OCI-LY7 (cell line): ENCODE measurements around the gene GSTT2. TPM values are rescaled to one million over a fixed set of nuclear protein-coding genes. Genes with fewer than 3 reads are reported as not detected.
"Not testable (repeated sequence)": the region's sequence is repeated elsewhere in the genome, so short reads cannot be mapped to it uniquely, and the experiment has no call there.

Experiments
- BruUV-seq: library from RNA; stranded (reverse); fragments of 400-500 nt; replicated peaks from 2 replicates; lab custom pipeline; 2021; lab: Mats Ljungman, UMichigan
- CTCF ChIA-PET: fragments of 300-600 bp; sonication (Branson Sonifier 250); formaldehyde crosslinking; loops from one replicate; lab custom pipeline; 2022; ENCODE audit warnings: antibody characterized with exemption; ENCODE audit not compliant: unreplicated experiment; lab: Charles Lee
- POLR2A ChIA-PET: fragments of 300-600 bp; sonication (Branson Sonifier 250); formaldehyde crosslinking; loops from one replicate; lab custom pipeline; 2022; ENCODE audit warnings: antibody characterized with exemption; lab: Charles Lee
- DNase-seq: peaks from one replicate; pipeline ENCODE4 v3.0.0-alpha.2; 2015; ENCODE audit warnings: low spot score
- H2AFZ ChIP-seq: fragments of 200-600 bp; sonication (generic), shearing (Covaris generic); 2 replicates; pipeline ENCODE4 v1.6.1; 2014; ENCODE audit warnings: mild to moderate bottlenecking, antibody characterized with exemption, low read length, moderate library complexity
- H3K27ac ChIP-seq: fragments of 200-600 bp; sonication (generic); 2 replicates; pipeline ENCODE4 v1.5.1; 2014; ENCODE audit warnings: mixed run types, low read depth, mild to moderate bottlenecking, moderate library complexity, low read length, inconsistent platforms; ENCODE audit not compliant: poor library complexity, severe bottlenecking
- H3K36me3 ChIP-seq: fragments of 200-600 bp; sonication (generic); 2 replicates; pipeline ENCODE4 v1.6.1; 2014; ENCODE audit warnings: mild to moderate bottlenecking, antibody characterized with exemption, low read length, moderate library complexity, mixed read lengths; ENCODE audit not compliant: insufficient read depth
- H3K4me1 ChIP-seq: fragments of 200-600 bp; sonication (generic); 2 replicates; pipeline ENCODE4 v1.5.1; 2014; ENCODE audit warnings: mild to moderate bottlenecking, low read length; ENCODE audit not compliant: insufficient read depth, poor library complexity, severe bottlenecking
- H3K4me2 ChIP-seq: fragments of 200-600 bp; sonication (generic); 2 replicates; pipeline ENCODE4 v1.6.1; 2014; ENCODE audit warnings: mild to moderate bottlenecking, low read length
- H3K4me3 ChIP-seq: fragments of 200-600 bp; sonication (generic); 2 replicates; pipeline ENCODE4 v1.5.1; 2014; ENCODE audit warnings: mild to moderate bottlenecking, low read depth, low read length; ENCODE audit not compliant: poor library complexity, severe bottlenecking
- H3K79me2 ChIP-seq: fragments of 200-600 bp; sonication (generic); 2 replicates; pipeline ENCODE4 v1.6.1; 2016; ENCODE audit warnings: low read depth, mild to moderate bottlenecking, low read length, moderate library complexity, mixed read lengths; ENCODE audit not compliant: insufficient read depth
- H3K9me2 ChIP-seq: fragments of 200-600 bp; sonication (generic); 2 replicates; pipeline ENCODE4 v1.6.1; 2016; ENCODE audit warnings: mild to moderate bottlenecking, low read length, mixed read lengths; ENCODE audit not compliant: insufficient read depth
- H3K9me3 ChIP-seq: fragments of 200-600 bp; sonication (generic); 2 replicates; pipeline ENCODE4 v1.6.1; 2014; ENCODE audit warnings: mild to moderate bottlenecking, mixed run types, low read length, mixed read lengths
- H4K20me1 ChIP-seq: fragments of 200-600 bp; sonication (generic); 2 replicates; pipeline ENCODE4 v1.6.1; 2014; ENCODE audit warnings: mild to moderate bottlenecking, antibody characterized with exemption, low read length, moderate library complexity, mixed read lengths; ENCODE audit not compliant: insufficient read depth
- CTCF ChIP-seq: fragments of 200-600 bp; sonication (generic); conservative IDR thresholded peaks from 2 replicates; pipeline ENCODE4 v1.5.1; 2014; ENCODE audit warnings: mild to moderate bottlenecking, antibody characterized with exemption, low read length, moderate library complexity, mixed read lengths
- EZH2phosphoT487 ChIP-seq: fragments of 200-600 bp; sonication (generic); IDR thresholded peaks from 2 replicates; pipeline ENCODE4 v1.6.1; 2018; ENCODE audit warnings: low read depth, borderline replicate concordance, mild to moderate bottlenecking, mixed run types, antibody characterized with exemption, low read length, moderate library complexity, mixed read lengths
- intact Hi-C: fragments of 100-400 bp; cut with micrococcal nuclease; formaldehyde crosslinking; loops from one replicate; pipeline ENCODE4 v1.10.0; 2022; ENCODE audit not compliant: unreplicated experiment
- total RNA-seq, 2 experiments: library from RNA; depleted of rRNA in 1 of 2; stranded (reverse); fragments of >200 nt in 1 of 2; shearing (Covaris generic) in 1 of 2; gene quantifications; 2 replicates each; pipeline ENCODE4 v1.2.3, GENCODE V29; 2014 to 2022

The GSTT2 gene
- total RNA-seq, 2 experiments from 2014 or later, result not detected

- no peak overlapping the region for H3K4me2 ChIP-seq
- no peak overlapping the region for H3K27ac ChIP-seq
- ChIA-PET POLR2A (no interaction called here), CTCF (no interaction called here)
- no peaks in the 10 kb centered on the region for H4K20me1 ChIP-seq
- H3K36me3 ChIP-seq, result no peaks in the 10 kb centered on the region
- intact Hi-C loops, result loop anchor here (10.0 kb wide), 1 partner anchor 260 kb away; the partner anchor contains the start of gene GGT5
- no peaks in the 10 kb centered on the region for H3K9me3 ChIP-seq
- H3K4me3 ChIP-seq, result no peak overlapping the region
- no peaks in the 10 kb centered on the region for H3K4me1 ChIP-seq
- no peak overlapping the region for H2AFZ ChIP-seq
- no peaks in the 10 kb centered on the region for H3K9me2 ChIP-seq
- peak; percentile 70 for TF ChIP-seq CTCF
- no peak for TF ChIP-seq EZH2phosphoT487
- no TSS peak for BruUV-seq
- H3K79me2 ChIP-seq, result no peaks in the 10 kb centered on the region
- DNase-seq, result peak; percentile 64
Measured at GRCh38 chr22:23984430-23984829, 4.5 kb downstream of the GSTT2 start.

DNA sequence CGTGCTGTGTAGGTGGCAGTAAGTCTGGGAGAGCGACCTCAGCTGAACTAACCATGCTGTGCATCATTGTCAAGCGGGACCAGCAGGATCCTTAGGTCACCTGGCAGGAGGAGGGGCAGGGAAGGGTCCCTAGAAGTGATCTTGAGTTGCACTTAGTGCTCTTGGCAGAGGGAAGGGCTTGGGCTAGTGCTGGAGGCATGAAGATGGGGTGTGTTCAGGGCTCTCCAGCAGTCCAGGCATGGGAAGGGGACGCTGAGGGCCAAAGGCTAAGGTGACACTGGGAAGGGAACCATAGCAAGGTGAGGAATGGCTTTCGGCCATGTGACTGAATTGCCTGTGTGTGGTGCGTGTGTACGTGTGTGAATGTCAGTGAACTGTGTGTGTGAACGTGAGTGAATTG is 6.2 kb downstream of the GSTT2 start:
- H3K4me1 ChIP-seq, H3K4me2 ChIP-seq, POLR2A ChIA-PET, H3K27ac ChIP-seq, H3K9me3 ChIP-seq, H3K9me2 ChIP-seq, BruUV-seq, H3K79me2 ChIP-seq, H2AFZ ChIP-seq, H4K20me1 ChIP-seq, CTCF ChIA-PET, DNase-seq, H3K36me3 ChIP-seq, H3K4me3 ChIP-seq: not testable (repeated sequence)
- intact Hi-C loops, result loop anchor here (5.0 to 10.0 kb wide), 2 partner anchors 191 to 259 kb away; partner anchors contain the start of gene GGT5

DNA sequence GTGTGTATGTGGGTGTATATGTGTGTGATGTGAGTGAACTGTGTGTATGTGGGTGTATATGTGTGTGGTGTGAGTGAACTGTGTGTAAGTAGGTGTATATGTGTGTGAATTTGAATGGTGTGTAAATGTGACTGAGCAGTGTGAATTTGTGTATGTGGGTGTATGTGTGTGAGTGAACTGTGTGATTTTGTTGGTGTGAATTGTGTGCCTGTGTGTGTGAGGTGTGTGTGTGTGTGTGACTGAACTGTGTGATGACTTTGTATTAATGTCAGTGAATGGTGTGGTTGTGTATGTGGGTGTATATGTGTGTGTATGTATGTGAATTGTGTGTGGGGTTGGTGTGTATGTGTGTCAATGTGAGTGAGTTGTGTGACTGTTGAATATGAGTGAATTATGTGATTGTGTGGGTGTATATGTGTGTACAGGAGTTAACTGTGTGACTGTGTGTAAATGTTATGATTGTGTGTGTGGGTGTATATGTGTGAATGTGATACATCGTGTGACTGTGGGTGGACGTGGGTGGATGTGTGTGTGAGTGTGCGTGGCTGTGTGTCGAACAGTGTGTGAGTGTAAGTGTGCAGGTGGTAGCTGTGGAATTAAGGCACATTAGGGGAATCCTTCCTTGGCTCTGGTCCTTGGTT is 6.7 kb downstream of the GSTT2 start:
- H2AFZ ChIP-seq, H3K4me1 ChIP-seq, H3K27ac ChIP-seq, H3K36me3 ChIP-seq, H3K9me3 ChIP-seq, H4K20me1 ChIP-seq, POLR2A ChIA-PET, H3K9me2 ChIP-seq, H3K4me2 ChIP-seq, CTCF ChIA-PET, H3K79me2 ChIP-seq, BruUV-seq, H3K4me3 ChIP-seq, DNase-seq: not testable (repeated sequence)
- intact Hi-C loops, result loop anchor here (5.0 to 10.0 kb wide), 2 partner anchors 191 to 258 kb away; partner anchors contain the start of gene GGT5

- H3K27ac ChIP-seq, H3K79me2 ChIP-seq, H3K36me3 ChIP-seq, DNase-seq, H3K9me3 ChIP-seq, POLR2A ChIA-PET, H2AFZ ChIP-seq, H3K9me2 ChIP-seq, BruUV-seq, H4K20me1 ChIP-seq, H3K4me3 ChIP-seq, H3K4me2 ChIP-seq, H3K4me1 ChIP-seq, CTCF ChIA-PET: not testable (repeated sequence)
- intact Hi-C loops, result loop anchor here (5.0 to 10.0 kb wide), 3 partner anchors 37 to 255 kb away; partner anchors contain the start of gene GGT5
Measured at GRCh38 chr22:23989583-23990244, 9.8 kb downstream of the GSTT2 start.

DNA sequence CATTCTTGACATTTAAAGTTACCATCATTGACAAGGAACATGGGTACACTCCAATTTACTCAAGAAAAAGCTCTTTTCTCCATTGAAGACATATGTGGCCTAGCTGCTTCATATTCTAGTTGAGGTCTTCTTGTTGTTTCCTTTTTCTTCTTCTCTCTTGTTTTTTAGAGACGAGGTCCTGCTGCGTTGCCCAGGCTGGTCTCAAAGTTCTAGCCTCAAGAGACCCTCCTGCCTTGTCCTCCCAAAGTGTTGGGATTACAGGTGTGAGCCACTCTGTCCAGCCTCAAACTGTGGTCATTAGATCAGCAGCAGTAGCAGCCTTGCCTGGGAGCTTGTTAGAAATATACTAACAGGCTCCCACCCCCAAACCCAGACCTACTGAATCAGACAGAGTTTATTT is 13.1 kb downstream of the GSTT2 start:
- CTCF ChIA-PET, BruUV-seq, DNase-seq: not testable (repeated sequence)

More for the DNA sequence above, 13.1 kb downstream of the GSTT2 start:
- H3K79me2 ChIP-seq, H3K36me3 ChIP-seq, H3K4me2 ChIP-seq, H3K4me3 ChIP-seq, H3K4me1 ChIP-seq, H3K9me2 ChIP-seq, H3K9me3 ChIP-seq, H3K27ac ChIP-seq, H4K20me1 ChIP-seq: not testable (repeated sequence)
- POLR2A ChIA-PET, result interaction anchor here (0.6 kb wide), 1 partner anchor 181 kb away, joined by 4 read pairs; no protein-coding TSS in a partner anchor
- intact Hi-C loops, result loop anchor here (5.0 kb wide), 1 partner anchor 41 kb away; no protein-coding TSS in a partner anchor
- H2AFZ ChIP-seq, result peak overlapping the region; percentile 64; the same call in 1 of the 2 replicates
